Fibroblast of lung (primary cell): ENCODE measurements around the gene PPP1R15B. TPM values are rescaled to one million over a fixed set of nuclear protein-coding genes. Genes with fewer than 3 reads are reported as not detected.

ENCODE experiments used
- DNase-seq, 2 donors: peaks; one replicate each; pipeline versions ENCODE4 v3.0.0 to v3.0.0-alpha.2; 2010; ENCODE audit warnings: low read depth in 2 of 2
- H2AFZ ChIP-seq: 2 replicates; pipeline ENCODE4 v1.5.1; 2012; ENCODE audit warnings: low read length, control low read depth, inconsistent platforms
- H3K27ac ChIP-seq: 2 replicates; pipeline ENCODE4 v1.5.1; 2011; ENCODE audit warnings: low read length, control low read depth; ENCODE audit not compliant: insufficient read depth
- H3K27me3 ChIP-seq: 2 replicates; pipeline ENCODE4 v1.5.1; 2011; ENCODE audit warnings: mild to moderate bottlenecking, low read length; ENCODE audit not compliant: control insufficient read depth, insufficient read depth
- H3K36me3 ChIP-seq: 2 replicates; pipeline ENCODE4 v1.5.1; 2011; ENCODE audit warnings: low read length; ENCODE audit not compliant: control insufficient read depth, insufficient read depth
- H3K4me1 ChIP-seq: 2 replicates; pipeline ENCODE4 v1.5.1; 2011; ENCODE audit warnings: low read length; ENCODE audit not compliant: control insufficient read depth, insufficient read depth; ENCODE audit errors: extremely low read depth
- H3K4me2 ChIP-seq: 2 replicates; pipeline ENCODE4 v1.5.1; 2011; ENCODE audit warnings: low read length, control low read depth; ENCODE audit not compliant: insufficient read depth; ENCODE audit errors: extremely low read depth
- H3K4me3 ChIP-seq, 4 experiments: fragments of 200-600 bp in 1 of 4; sonication (generic) in 1 of 4; replicated peaks in 1 of 4; 2 replicates each; pipeline ENCODE4 v1.5.1; 2011 to 2016; ENCODE audit warnings: low read length in 4 of 4, low read depth in 3 of 4, mild to moderate bottlenecking in 3 of 4, control low read depth in 2 of 4, inconsistent platforms in 1 of 4, mixed read lengths in 1 of 4; ENCODE audit not compliant: insufficient read depth in 1 of 4; ENCODE audit errors: control extremely low read depth in 1 of 4
- H3K79me2 ChIP-seq: 2 replicates; pipeline ENCODE4 v1.5.1; 2012; ENCODE audit warnings: mild to moderate bottlenecking, low read length, inconsistent platforms; ENCODE audit not compliant: control insufficient read depth, insufficient read depth
- H3K9ac ChIP-seq: 2 replicates; pipeline ENCODE4 v1.5.1; 2011; ENCODE audit warnings: mild to moderate bottlenecking, low read length, control low read depth; ENCODE audit not compliant: insufficient read depth
- H3K9me3 ChIP-seq: 2 replicates; pipeline ENCODE4 v1.5.1; 2012; ENCODE audit warnings: low read depth, low read length; ENCODE audit not compliant: control insufficient read depth, insufficient read depth
- H4K20me1 ChIP-seq: 2 replicates; pipeline ENCODE4 v1.5.1; 2011; ENCODE audit warnings: low read length; ENCODE audit not compliant: control insufficient read depth, insufficient read depth; ENCODE audit errors: extremely low read depth
- CTCF ChIP-seq, 2 donors: IDR thresholded peaks in 1 of 2; conservative IDR thresholded peaks in 1 of 2; 1 replicate in 1 of 2; 2 replicates in 1 of 2; pipeline ENCODE4 v1.5.1; 2011 to 2012; ENCODE audit warnings: low read length in 2 of 2, control low read depth in 1 of 2, inconsistent platforms in 1 of 2, low read depth in 1 of 2, mild to moderate bottlenecking in 1 of 2
- EZH2 ChIP-seq: IDR thresholded peaks from 2 replicates; pipeline ENCODE4 v1.5.1; 2012; ENCODE audit warnings: low read length, control low read depth, mild to moderate bottlenecking; ENCODE audit errors: missing control alignments
- polyA plus RNA-seq, 2 donors: library from polyadenylated mRNA; depleted of rRNA in 1 of 2; stranded (reverse) in 1 of 2; unstranded in 1 of 2; fragments of >200 nt; gene quantifications; 2 replicates each; pipeline ENCODE4 v1.2.1, GENCODE V29; 2011 to 2012; ENCODE audit warnings: missing spikeins in 1 of 2
- total RNA-seq: library from RNA; depleted of rRNA; stranded (reverse); fragments of >200 nt; gene quantifications from 2 replicates; pipeline ENCODE4 v1.2.1, GENCODE V29; 2014

Gene PPP1R15B
- total and polyA plus RNA-seq, 2 donors (not counting 1 experiment from before 2014, with no cell fraction given) = 22.4 to 27.7 TPM

DNA sequence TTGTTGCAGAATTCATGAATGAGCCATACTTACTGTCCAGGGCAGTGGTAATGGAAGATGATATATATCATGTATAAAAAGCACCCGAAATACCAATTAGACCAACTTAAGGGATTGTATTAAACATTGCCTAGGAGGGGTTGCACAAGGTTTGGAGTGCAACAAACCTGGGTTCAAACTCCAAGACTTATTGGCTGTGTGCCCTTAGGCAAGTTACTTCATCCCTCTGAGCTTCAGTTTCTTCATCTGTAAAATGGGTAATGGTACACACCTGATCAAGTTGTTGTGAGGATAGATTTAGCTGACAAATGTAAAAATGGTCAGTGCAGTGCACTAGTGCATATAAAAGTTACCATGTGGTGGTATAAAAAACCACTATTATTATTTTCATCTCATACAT lies 9.8 kb upstream of the PPP1R15B start:
- Histone ChIP-seq H4K20me1 (no peaks in the 10 kb centered on the region), H3K4me1 (peaks cover 24% of the 10 kb centered on the region)

DNA sequence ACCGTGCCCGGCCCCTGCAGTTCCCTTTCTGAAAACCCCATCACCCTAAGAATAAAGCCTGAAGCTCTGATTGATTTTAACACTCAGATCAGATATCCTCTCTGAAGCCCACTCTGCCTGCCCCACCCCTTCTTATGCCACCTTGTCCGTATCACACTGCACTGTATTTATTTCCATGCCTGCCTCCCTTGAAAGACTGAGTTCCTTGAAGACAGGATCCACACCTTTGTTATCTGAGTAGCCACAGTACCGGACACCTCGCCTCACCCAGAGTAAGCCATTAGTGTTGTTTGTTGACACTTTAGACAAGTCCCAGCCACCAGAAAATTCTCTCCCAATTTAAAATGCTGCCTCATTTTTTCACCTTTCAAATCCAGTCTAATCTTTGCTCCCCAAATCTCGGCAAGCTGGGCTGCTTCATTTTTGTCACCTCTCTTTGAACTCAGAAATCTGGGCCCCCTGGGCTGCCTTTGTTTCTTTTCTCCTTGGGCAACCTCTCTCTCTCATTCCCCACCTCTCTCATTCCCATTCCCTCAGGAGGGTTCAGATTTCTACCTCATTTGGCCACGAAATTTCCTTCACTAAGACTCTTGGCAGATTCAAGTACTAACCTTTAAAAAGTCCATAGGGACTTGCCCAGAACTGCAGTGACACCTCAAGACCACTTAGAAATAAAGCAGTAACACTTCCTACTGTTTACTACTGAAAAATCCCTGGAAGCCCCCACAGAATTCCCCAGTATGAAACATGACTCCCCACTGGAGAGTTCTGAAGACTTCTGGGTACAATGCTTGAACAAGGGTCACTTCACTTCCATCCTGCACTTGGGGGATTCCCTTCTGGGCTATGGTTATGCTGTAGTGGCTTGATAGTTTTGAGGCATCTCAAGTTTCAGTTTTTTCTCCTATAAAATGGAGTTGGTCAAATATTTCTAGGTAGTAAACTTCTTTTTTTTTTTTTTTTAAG lies 8.7 kb upstream of the PPP1R15B start:
- H2AFZ ChIP-seq = no peak overlapping the region
- no peak overlapping the region for H3K4me3 ChIP-seq
- no peaks in the 10 kb centered on the region for H3K27me3 ChIP-seq
- no peaks in the 10 kb centered on the region for H3K9me3 ChIP-seq
- H3K79me2 ChIP-seq = no peaks in the 10 kb centered on the region
- H3K27ac ChIP-seq = no peak overlapping the region
- DNase-seq = no peak
- no peak for TF ChIP-seq CTCF (conservative IDR thresholded peaks at IDR 0.05 in 1 of 2, IDR thresholded peaks at IDR 0.05 in 1 of 2; ENCODE audit: low read depth in 1 of 2, low read length in 2 of 2)
- no peak for TF ChIP-seq EZH2
- no peak overlapping the region for H3K9ac ChIP-seq
- H3K36me3 ChIP-seq = no peaks in the 10 kb centered on the region
- no peaks in the 10 kb centered on the region for H4K20me1 ChIP-seq
- H3K4me2 ChIP-seq = no peak overlapping the region
- peaks cover 22% of the 10 kb centered on the region for H3K4me1 ChIP-seq

More for the DNA sequence above, 9.8 kb upstream of the PPP1R15B start:
- Histone ChIP-seq H3K4me3 (no peak overlapping the region), H3K9me3 (no peaks in the 10 kb centered on the region), H3K27me3 (no peaks in the 10 kb centered on the region), H3K4me2 (no peak overlapping the region), H3K9ac (no peak overlapping the region), H2AFZ (no peak overlapping the region), H3K79me2 (no peaks in the 10 kb centered on the region), H3K27ac (no peak overlapping the region), H3K36me3 (no peaks in the 10 kb centered on the region)
- DNase-seq = no peak
- TF ChIP-seq CTCF (conservative IDR thresholded peaks at IDR 0.05 in 1 of 2, IDR thresholded peaks at IDR 0.05 in 1 of 2; ENCODE audit: low read depth in 1 of 2, low read length in 2 of 2) (no peak), EZH2 (no peak)

GRCh38 chr1:204419064-204419403 lies 7.4 kb upstream of the PPP1R15B start:
- TF ChIP-seq CTCF (conservative IDR thresholded peaks at IDR 0.05 in 1 of 2, IDR thresholded peaks at IDR 0.05 in 1 of 2; ENCODE audit: low read depth in 1 of 2, low read length in 2 of 2) (no peak), EZH2 (no peak)
- H3K4me1 ChIP-seq = peaks cover 22% of the 10 kb centered on the region
- H2AFZ ChIP-seq = no peak overlapping the region
- peak in 1 of 2 donors; percentile 73 for DNase-seq
- no peak overlapping the region for H3K4me3 ChIP-seq
- peak overlapping the region; percentile 15 for H3K4me2 ChIP-seq
- H3K9ac ChIP-seq = no peak overlapping the region
- no peaks in the 10 kb centered on the region for H4K20me1 ChIP-seq
- no peaks in the 10 kb centered on the region for H3K79me2 ChIP-seq
- H3K27me3 ChIP-seq = no peaks in the 10 kb centered on the region
- H3K36me3 ChIP-seq = no peaks in the 10 kb centered on the region
- H3K27ac ChIP-seq = peak overlapping the region; percentile 24
- no peaks in the 10 kb centered on the region for H3K9me3 ChIP-seq
